NB4 (cell line): ENCODE results near the gene ERMN.

Source experiments
- DNase-seq: peaks from one replicate; pipeline ENCODE4 v3.0.0; 2010; ENCODE audit warnings: low read depth
- H3K4me3 ChIP-seq: one replicate; pipeline ENCODE4 v1.5.1; 2011; ENCODE audit warnings: mild to moderate bottlenecking, low read depth, low read length, moderate library complexity
- MYC ChIP-seq: IDR thresholded peaks from 2 replicates; pipeline ENCODE4 v1.6.1; 2011; ENCODE audit warnings: low read depth, low read length
- POLR2A ChIP-seq: IDR thresholded peaks from 2 replicates; pipeline ENCODE4 v1.6.1; 2011; ENCODE audit warnings: mild to moderate bottlenecking; ENCODE audit not compliant: insufficient read length; ENCODE audit errors: extremely low read depth
- TF ChIP-seq, protein P1 (sequence below): IDR thresholded peaks from 2 replicates; pipeline ENCODE4 v1.6.1; 2011; ENCODE audit warnings: low read depth, low read length
- TF ChIP-seq, protein P2 (sequence below): IDR thresholded peaks from one replicate; pipeline ENCODE4 v1.5.1; 2012; ENCODE audit warnings: low read depth, low read length

Gene ERMN

GRCh38 chr2:157362627-157363026 is 37.0 kb upstream of the ERMN start:
- TF ChIP-seq, protein P1, sequence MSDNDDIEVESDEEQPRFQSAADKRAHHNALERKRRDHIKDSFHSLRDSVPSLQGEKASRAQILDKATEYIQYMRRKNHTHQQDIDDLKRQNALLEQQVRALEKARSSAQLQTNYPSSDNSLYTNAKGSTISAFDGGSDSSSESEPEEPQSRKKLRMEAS: no peak
- TF ChIP-seq MYC: no peak
- TF ChIP-seq, protein P2, sequence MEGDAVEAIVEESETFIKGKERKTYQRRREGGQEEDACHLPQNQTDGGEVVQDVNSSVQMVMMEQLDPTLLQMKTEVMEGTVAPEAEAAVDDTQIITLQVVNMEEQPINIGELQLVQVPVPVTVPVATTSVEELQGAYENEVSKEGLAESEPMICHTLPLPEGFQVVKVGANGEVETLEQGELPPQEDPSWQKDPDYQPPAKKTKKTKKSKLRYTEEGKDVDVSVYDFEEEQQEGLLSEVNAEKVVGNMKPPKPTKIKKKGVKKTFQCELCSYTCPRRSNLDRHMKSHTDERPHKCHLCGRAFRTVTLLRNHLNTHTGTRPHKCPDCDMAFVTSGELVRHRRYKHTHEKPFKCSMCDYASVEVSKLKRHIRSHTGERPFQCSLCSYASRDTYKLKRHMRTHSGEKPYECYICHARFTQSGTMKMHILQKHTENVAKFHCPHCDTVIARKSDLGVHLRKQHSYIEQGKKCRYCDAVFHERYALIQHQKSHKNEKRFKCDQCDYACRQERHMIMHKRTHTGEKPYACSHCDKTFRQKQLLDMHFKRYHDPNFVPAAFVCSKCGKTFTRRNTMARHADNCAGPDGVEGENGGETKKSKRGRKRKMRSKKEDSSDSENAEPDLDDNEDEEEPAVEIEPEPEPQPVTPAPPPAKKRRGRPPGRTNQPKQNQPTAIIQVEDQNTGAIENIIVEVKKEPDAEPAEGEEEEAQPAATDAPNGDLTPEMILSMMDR: no peak
- no peak for TF ChIP-seq POLR2A
- H3K4me3 ChIP-seq: no peak overlapping the region
- no peak for DNase-seq

- no peak overlapping the region for H3K4me3 ChIP-seq
- DNase-seq: no peak
- no peak for TF ChIP-seq POLR2A
- TF ChIP-seq MYC: no peak
- TF ChIP-seq, protein P2: no peak
- TF ChIP-seq, protein P1: no peak
Observed at GRCh38 chr2:157361526-157361925, 35.9 kb upstream of the ERMN start.

GRCh38 chr2:157359628-157360027 is 34.0 kb upstream of the ERMN start:
- TF ChIP-seq, protein P2: no peak
- TF ChIP-seq, protein P1: no peak
- TF ChIP-seq MYC (no peak), POLR2A (no peak)
- no peak overlapping the region for H3K4me3 ChIP-seq
- DNase-seq: no peak

DNA sequence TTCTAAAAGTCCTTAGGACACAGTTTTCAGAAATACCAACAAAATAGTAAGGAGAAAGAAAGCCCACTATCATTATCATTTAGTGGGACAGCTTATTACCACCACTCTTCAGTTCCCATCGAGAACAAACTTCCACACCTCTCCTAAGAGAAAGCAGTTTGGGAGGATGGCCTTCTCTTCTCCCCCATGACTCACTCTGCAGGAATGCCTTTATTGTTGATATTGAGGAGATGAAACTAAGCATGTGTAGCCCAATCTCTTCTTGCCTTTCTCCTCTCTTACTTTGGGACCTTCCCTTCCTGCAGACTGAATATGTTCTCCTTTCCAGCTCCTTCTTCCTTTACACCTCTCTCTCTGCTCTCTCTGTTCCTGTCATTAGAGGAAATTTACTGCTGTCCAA is 30.0 kb upstream of the ERMN start:
- no peak overlapping the region for H3K4me3 ChIP-seq
- no peak for DNase-seq
- TF ChIP-seq, protein P2: no peak
- TF ChIP-seq, protein P1: no peak
- TF ChIP-seq MYC (no peak), POLR2A (no peak)

DNA sequence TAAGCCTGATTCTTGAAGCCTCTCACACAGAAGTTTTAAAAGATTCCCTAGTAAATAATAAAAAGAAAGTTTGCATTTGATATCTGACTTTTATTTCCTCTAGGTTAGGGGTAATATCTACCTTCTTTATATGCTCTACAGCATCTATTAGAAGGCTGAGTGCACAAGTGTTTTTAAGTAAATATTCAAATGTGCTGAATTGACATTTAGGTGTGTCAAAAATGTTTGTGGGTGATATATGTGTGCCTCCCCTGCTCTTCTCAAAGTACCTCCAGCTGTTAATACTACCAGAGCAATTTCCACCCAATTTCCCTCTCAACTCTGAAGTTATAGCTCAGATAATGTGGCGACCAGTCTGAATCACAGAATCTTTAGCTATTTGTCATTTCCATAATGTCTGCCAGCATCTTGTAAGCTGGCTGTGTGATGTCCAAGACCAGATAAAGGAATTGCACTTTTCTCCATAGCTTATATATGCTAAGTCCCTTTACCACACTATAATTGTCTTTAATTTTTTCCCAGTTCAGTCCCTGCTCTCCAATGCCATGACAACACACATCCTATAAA is 24.4 kb upstream of the ERMN start:
- no peak for DNase-seq
- H3K4me3 ChIP-seq: no peak overlapping the region
- TF ChIP-seq, protein P2: no peak
- TF ChIP-seq MYC (no peak), POLR2A (no peak)
- TF ChIP-seq, protein P1: no peak
